CD4-positive, alpha-beta T cell treated with Interleukin-4 for 4 hours (primary cell): ENCODE results near the gene EHD3.

ENCODE experiments used
- DNase-seq: peaks from one replicate; pipeline ENCODE4 v3.0.0-alpha.2; 2020

The EHD3 gene

GRCh38 chr2:31213601-31214443, 20.1 kb upstream of the EHD3 start:
- DNase-seq: no peak

- DNase-seq: no peak
These were observed 19.5 kb upstream of the EHD3 start for GRCh38 chr2:31214444-31214915.

GRCh38 chr2:31216734-31217133, 17.2 kb upstream of the EHD3 start:
- no peak for DNase-seq

- no peak for DNase-seq
These were observed 16.3 kb upstream of the EHD3 start, which contains the start of gene CAPN14 for GRCh38 chr2:31217465-31218200. TSS of gene CAPN14 (minus strand) at chr2:31217515. CDS start at chr2:31205447, 12,068 bp downstream.

- DNase-seq: no peak
These were observed 14.6 kb upstream of the EHD3 start for GRCh38 chr2:31219131-31219969.

- DNase-seq: no peak
These were observed 12.4 kb upstream of the EHD3 start for GRCh38 chr2:31221544-31221943.

- no peak for DNase-seq
These were observed 11.9 kb upstream of the EHD3 start for GRCh38 chr2:31222071-31222470.

- no peak for DNase-seq
These were observed 10.9 kb upstream of the EHD3 start for GRCh38 chr2:31223026-31223425.

- DNase-seq: no peak
These were observed 10.2 kb upstream of the EHD3 start for GRCh38 chr2:31223749-31224148.

- DNase-seq: no peak
These were observed 7.7 kb upstream of the EHD3 start for GRCh38 chr2:31226266-31226665.

GRCh38 chr2:31227110-31227509, 6.8 kb upstream of the EHD3 start:
- DNase-seq: no peak

- no peak for DNase-seq
These were observed 6.2 kb upstream of the EHD3 start for GRCh38 chr2:31227711-31228125.

GRCh38 chr2:31228717-31229116, 5.2 kb upstream of the EHD3 start:
- no peak for DNase-seq

GRCh38 chr2:31230751-31231150, 3.2 kb upstream of the EHD3 start:
- no peak for DNase-seq

GRCh38 chr2:31231571-31232302, 2.2 kb upstream of the EHD3 start:
- DNase-seq: no peak

GRCh38 chr2:31232586-31232985, 1.4 kb upstream of the EHD3 start:
- no peak for DNase-seq

- DNase-seq: no peak
These were observed 721 bp upstream of the EHD3 start for GRCh38 chr2:31233231-31233630.

- DNase-seq: no peak
These were observed 941 bp downstream of the EHD3 start for GRCh38 chr2:31234683-31235503.

- no peak for DNase-seq
These were observed 1.6 kb downstream of the EHD3 start for GRCh38 chr2:31235504-31235902.

- no peak for DNase-seq
These were observed 2.7 kb downstream of the EHD3 start for GRCh38 chr2:31236433-31237205.
